A673 (cell line): ENCODE data around the gene RNF115.

ENCODE experiments used
- EZH2 ChIP-seq: fragments of 200-600 bp; sonication (generic); IDR thresholded peaks from 2 replicates; pipeline ENCODE4 v1.6.1; 2017; ENCODE audit warnings: borderline replicate concordance, low read depth, mild to moderate bottlenecking, mixed read lengths, antibody characterized with exemption, low read length; ENCODE audit not compliant: poor library complexity, severe bottlenecking
- TF ChIP-seq, protein P1 (sequence below): fragments of 300-800, 200-600 bp; sonication (generic); conservative IDR thresholded peaks from 2 replicates; pipeline ENCODE4 v1.5.1; 2017; ENCODE audit warnings: low read depth, mild to moderate bottlenecking, antibody characterized with exemption, low read length, moderate library complexity, mixed read lengths

DNA sequence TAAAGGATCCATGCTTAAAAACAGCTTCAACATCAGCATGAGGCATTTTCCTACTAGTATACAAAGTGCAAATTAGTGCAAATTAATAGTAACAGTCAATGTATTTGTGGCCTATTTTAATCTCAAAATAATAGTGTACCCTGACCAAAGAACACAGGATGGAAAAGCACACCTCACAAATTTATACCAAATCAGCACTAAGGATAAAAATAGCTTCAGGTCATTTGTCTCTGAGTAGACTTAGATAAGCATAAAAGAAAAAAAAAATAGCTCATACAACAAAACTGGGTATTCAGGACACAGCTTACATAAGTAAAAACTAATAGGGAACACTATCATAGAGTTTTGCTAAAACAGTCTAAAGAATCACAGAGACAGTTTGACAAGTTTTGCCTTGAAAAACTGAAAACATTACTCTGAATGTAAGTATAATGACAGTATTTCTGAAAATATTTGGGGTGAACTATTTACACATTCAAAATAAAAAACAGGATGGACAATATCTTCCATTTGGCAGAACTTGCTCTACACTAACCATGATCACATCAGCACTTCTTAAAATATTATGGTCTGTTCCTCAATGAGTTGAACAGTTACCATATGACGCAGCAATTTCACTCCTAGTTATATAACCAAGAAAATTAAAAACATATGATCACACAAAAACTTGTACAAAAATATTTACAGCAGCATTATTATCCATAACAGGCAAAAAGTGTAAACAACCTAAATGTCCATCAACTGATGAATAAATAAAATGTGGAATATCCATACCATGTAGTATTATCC lies 46.3 kb downstream of the RNF115 start:
- TF ChIP-seq, protein P1, sequence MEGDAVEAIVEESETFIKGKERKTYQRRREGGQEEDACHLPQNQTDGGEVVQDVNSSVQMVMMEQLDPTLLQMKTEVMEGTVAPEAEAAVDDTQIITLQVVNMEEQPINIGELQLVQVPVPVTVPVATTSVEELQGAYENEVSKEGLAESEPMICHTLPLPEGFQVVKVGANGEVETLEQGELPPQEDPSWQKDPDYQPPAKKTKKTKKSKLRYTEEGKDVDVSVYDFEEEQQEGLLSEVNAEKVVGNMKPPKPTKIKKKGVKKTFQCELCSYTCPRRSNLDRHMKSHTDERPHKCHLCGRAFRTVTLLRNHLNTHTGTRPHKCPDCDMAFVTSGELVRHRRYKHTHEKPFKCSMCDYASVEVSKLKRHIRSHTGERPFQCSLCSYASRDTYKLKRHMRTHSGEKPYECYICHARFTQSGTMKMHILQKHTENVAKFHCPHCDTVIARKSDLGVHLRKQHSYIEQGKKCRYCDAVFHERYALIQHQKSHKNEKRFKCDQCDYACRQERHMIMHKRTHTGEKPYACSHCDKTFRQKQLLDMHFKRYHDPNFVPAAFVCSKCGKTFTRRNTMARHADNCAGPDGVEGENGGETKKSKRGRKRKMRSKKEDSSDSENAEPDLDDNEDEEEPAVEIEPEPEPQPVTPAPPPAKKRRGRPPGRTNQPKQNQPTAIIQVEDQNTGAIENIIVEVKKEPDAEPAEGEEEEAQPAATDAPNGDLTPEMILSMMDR = no peak
- no peak for TF ChIP-seq EZH2
